GM19372 (cell line): ENCODE results near the gene PI4KA.
"Not testable (repeated sequence)": the region's sequence is repeated elsewhere in the genome, so short reads cannot be mapped to it uniquely, and the experiment has no call there.

Experiments
- ATAC-seq: cut with Tn5 transposase; IDR thresholded peaks from one replicate; pipeline ENCODE4 v1.9.1; 2021; ENCODE audit warnings: mild to moderate bottlenecking, low read depth, moderate library complexity; ENCODE audit not compliant: unreplicated experiment

Gene PI4KA

DNA sequence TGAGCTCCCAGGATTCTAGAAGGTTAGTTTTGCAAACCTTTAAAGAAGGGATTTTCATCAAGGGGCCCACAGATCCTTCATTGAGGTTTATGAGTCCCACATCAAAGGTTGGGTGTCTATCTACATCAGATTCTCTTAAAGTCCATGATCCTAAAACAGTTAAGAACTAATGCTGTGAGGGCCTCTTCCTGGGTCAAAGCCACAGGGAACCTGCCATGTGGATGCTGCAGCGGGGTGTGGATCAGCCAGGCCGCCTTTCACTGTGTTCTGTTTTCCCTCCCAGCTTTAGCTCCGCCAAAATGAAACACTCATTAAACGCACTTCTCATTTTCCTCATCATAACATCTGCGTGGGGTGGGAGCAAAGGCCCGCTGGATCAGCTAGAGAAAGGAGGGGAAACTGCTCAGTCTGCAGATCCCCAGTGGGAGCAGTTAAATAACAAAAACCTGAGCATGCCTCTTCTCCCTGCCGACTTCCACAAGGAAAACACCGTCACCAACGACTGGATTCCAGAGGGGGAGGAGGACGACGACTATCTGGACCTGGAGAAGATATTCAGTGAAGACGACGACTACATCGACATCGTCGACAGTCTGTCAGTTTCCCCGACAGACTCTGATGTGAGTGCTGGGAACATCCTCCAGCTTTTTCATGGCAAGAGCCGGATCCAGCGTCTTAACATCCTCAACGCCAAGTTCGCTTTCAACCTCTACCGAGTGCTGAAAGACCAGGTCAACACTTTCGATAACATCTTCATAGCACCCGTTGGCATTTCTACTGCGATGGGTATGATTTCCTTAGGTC, 79.4 kb downstream of the PI4KA start:
- ATAC-seq, result no peak

DNA sequence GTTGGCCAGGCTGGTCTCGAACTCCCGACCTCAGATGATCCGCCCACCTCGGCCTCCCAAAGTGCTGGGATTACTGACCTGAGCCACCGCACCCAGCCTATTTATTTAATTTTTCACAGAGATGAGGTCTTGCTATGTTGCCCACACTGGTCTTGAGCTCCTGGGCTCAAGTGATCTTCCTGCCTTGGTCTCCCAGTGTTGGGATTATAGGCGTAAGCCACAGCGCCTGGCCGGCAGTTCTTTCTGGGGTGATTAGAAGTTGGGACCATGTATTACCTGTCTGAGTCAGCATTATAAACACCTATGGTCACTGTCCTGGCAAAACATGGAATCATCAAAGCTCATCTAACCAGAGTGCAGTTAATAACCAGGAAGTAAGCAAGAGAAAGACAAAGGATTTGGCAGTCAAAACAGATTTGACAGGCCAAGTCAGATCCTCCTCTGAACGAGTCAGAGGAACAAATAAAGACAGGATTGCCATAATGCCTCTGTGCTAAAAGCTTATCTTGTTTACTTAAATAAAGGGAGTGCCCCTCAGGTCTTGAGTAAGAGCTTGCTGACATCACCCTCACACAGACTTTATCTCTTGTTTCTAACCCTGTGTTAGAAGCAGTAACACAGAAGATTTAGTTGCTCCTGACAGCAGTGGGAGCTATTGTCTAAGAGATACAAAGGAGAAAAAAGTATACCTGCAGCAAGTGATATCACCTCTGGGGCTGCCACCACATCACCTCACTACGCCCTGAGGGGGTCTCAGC, 81.0 kb downstream of the PI4KA start:
- ATAC-seq, result no peak

DNA sequence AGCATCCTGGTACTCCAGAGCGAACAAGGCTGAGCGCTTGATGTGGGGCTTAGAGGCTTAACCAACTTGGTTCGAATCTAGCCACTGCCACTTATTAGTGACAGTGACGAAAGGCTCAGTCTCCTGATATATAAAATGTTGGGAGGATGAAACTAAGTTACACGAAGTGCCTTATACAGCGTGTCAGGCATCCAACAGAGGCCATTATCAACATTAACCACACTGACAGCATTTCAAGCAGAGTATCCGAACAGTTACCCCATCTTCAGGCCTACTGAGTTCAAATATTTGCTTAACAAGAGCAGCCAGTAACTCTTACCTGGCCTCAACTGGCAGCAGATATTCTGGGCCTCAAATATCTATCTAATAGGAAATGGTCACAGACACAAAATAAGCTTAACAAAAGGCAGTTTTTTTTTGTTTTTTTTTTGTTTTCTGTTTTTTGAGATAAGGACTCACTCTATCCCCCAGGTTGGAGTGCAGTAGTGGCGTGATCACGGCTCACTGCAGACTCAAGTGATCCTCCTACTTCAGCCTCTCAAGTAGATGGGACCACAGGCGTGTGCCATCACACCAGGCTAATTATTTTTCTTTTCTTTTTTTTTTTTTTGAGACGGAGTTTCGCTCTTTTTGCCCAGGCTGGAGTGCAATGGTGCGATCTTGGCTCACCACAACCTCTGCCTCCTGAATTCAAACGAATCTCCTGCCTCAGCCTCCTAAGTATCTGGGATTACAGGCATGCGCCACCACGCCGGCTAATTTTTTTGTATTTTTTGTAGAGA, 81.8 kb downstream of the PI4KA start:
- no peak for ATAC-seq

DNA sequence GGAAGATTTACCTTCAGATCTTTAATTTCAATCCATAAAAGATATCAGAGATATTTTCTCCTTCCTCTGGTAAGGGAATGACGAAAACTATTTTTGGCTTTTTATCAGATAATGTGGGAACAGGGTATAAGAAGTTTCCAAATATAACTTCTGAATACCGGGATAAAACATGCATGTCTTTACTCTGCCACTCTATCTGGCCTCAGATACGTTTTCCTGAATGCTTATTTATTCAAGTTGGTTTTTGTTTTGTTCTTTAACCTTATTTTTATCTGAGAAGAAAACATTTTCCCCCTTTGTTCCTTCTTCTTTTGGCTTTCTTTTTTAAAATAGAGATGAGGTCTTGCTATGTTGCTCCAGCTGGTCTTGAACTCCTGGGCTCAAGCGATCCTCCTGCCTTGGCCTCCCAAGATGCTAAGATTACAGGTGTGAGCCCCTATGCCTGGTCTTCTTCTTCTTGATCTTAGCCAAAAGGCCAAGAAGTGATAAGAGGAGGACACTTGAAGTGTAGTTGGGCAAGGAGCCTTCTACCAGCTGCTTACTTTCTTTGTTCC, 83.2 kb downstream of the PI4KA start:
- no peak for ATAC-seq

DNA sequence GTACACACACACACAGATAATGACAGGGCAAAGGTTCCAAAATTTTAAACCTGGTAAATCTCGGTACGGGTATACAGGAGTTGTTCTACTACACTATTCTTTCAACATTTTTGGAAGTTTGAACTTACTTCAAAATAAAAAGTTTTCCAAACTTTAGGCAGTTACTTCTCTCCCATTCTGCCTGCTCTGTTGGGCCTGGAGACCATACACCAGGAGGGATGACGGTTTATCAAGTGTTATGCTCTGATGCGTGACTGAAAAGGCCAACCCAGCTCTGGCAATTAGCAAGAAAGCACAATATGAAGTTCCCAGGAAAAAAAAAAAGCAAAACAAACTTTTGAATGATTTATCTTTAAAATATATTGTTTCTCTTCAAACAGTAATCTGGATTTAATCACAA, 83.7 kb downstream of the PI4KA start:
- no peak for ATAC-seq

DNA sequence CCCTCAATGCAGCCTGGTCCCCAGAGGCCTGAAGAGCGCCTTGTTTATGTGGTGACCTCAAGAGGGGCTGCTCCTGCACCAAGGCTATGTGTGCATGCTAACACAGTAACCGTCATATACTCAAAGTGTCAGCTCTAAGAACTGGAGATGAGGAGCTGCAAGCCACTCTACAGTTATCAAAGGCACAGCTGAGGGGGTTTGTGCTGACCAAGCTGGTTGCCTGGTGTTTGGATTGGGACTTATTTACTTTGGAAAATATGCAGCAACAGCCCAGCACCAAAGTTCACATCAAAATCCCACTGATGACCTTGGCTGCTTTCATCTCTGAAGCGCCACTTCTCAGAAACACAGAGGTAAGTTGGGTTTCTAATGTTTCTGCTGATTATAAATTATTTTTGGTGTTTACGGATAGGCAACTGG, 84.8 kb downstream of the PI4KA start, which contains the start of gene SERPIND1:
TSS of gene SERPIND1 (plus strand) at position 321 of the 420 bp plus-strand sequence. CDS start 5,200 bp downstream, outside the sequence.
- no peak for ATAC-seq

DNA sequence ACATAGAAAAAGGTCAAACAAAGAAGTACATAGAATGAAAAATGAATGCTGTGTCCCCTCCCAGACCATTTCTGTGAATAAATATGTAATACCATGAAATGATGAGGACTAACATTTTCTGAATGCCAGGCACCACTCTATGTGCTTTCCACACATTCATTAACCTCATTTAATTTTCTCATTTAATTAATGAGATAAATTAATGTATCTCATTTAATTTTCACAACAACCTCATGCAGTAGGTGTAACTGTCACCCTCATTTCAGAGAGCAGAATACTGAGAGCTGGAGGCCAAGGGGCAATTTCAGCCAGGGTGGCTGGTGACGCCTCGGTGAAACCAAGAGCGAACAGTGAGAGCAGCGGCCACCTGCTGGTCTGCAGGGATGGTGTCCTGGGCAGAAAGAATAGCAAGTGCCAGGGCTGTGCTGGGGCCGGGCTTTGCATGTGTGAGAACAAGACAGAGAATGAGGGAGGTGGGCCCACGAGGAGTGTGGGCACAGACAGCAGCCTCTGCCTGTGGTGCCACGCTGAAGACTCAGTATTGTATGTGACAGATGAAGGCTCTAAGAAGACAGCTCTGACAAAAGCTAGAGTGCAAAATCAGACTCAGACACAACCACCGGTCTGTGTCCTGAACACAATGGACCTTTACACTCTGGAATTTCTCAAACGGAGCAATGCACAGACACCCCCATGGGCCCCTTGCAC, 86.5 kb downstream of the PI4KA start:
- no peak for ATAC-seq

DNA sequence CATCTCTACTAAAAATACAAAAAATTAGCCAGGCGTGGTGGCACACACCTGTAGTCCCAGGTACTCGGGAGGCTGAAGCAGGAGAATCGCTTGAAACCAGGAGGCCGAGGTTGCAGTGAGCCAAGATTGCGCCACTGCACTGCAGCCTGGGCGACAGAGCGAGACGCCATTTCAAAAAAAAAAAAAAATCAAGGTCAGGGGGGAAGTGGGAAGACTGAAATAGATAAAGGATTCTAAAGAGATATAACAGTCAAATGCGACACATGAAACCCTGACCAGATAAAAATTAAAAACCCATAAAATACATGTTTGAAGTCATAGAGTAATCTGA, 89.2 kb downstream of the PI4KA start:
- ATAC-seq, result not testable (repeated sequence)

DNA sequence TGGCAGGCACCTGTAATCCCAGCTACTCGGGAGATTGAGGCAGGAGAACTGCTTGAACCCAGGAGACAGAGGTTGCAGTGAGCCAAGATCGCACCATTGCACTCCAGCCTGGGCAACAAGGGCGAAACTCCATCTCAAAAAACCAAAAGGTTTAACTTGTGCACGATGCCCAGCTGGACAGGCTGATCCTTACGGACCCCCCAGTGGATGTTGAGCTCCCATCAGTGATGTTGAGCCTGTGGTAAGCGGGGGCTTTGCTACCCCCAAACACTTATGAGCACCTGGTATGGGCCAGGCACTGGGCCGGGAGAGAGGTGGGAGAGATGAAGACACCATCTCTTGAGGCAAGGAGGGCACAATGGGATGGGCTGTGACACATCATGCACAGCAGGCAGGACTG, 92.1 kb downstream of the PI4KA start:
- no peak for ATAC-seq

DNA sequence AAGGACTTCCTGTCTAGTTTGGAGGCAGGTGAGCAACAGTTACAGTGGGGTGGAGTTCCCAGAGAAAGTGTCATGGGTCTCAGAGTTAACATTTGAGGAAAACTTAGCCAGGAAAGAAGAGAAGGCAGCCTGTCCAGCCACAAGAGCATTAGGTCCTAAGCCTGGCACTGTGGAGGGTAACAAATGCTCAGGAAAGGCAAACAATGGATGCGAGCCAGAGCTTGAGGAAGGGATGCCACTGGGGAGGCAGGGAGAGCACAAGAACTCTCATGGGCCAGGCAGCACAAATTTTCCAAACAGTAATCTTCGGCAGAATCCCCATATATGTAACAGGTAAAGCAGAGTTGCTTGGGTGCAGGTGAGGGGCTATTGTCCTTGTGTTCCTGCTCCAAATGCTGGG, 92.7 kb downstream of the PI4KA start:
- no peak for ATAC-seq

DNA sequence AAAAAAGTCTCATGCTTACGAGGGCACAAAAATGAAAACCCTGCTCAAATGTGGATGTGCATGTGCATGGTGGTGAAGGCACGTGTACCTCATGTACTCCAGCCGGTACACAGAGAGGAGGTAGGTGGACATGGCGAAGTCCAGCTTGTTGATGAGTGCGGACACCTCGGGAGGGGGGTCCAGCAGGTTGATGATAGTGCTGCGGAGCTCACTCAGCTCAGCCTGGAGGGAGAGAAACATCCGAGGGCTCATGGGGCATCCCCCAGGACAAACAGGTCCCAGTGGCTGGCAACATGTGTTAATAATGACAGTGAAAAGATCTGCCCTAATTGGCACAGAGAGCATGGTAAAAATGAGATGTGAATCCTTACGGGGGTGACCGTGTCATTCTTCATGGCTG, 93.9 kb downstream of the PI4KA start:
- ATAC-seq, result no peak

DNA sequence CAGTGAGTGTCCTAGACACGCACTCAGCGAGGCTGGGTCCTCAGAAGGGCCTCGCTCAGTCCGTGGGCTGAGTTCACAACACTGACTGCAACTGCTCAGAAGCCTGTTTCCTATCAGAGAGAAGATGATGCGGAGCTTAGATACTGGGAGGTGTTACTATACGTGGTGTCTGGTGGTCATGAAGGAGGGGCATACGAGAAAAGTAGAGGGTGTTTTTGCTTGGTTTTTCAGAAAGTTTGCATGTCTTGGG, 94.2 kb downstream of the PI4KA start:
- no peak for ATAC-seq

DNA sequence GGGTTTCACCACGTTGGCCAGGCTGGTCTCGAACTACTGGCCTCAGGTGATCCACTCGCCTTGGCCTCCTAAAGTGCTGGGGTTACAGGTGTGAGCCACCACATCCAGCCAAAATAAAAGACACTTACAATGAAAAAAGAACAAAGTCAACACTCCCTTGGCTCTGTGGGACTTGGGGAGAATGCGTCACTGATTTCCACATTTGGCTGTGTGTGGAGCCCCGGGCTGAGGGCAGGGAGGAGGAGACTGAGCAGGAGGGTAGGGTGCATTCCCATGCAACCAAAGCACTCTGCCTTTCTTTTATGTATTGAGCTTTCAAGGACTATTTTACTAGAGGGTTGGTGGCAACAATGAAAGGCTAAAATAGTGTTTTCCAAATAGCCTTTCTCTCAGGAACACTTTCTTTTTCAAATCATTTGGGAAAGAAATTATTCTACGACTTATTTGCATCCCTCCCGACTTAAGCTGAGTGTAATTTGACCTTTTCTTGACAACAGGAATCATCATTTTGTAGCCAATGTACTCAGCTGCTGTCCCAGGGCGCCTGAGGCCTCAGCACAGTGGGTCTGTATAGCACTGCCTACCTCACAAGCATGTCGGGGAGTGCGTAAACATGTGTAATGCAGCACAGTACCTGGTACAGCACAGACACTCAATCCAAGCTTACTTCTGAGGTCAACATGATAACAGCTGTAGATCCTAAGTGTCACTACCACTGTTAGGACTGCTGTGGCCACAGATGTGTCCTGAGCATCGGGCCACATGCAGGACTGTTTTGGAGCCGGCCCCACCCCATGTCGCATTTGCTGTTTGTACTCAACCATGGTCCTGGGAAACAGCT, 94.8 kb downstream of the PI4KA start:
- no peak for ATAC-seq

DNA sequence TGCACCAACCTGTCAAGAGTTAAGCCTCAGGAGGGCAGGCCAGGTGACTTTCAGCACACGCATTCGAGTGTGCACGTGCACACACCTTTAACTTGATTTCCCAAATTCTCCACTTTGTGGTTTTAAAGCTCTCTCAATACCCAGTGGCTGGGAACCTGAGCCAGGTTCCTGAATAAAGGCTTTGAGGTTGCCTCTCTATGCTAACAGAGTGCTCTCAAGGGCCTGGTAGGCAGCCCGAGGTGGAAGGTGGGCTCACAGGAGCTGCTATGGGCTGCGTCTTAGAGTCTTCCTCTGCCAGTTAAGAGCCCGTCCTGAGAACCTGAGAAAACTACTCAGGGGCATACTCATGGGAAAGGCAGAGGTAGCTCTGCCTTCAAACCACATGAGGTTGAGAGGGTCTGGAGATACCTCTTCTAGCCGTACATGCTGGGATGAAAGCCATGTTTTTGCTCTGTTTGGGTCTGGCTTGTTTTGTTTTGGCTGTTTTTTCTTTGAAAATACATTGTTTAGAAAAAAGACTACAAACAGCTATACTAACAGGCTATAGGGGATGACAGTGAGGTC, 96.3 kb downstream of the PI4KA start:
- ATAC-seq, result no peak

DNA sequence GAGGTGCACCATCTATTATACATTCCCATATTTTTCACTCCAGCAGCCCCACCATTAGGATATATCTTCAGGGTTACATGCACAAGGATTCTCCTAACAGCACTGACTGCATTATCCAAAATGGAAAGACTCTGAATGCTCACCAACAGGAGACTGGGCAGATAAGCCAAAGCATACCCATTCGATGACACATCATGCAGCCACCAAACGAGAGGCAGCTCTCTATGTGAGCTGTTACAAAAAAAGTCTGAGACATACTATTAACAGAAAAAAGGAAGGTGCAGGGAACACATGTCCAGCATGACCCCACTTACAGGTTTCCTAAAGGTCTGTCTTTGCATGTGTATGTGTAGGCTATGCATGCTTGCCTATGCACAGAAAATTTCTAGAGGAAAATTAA, 97.1 kb downstream of the PI4KA start:
- no peak for ATAC-seq

DNA sequence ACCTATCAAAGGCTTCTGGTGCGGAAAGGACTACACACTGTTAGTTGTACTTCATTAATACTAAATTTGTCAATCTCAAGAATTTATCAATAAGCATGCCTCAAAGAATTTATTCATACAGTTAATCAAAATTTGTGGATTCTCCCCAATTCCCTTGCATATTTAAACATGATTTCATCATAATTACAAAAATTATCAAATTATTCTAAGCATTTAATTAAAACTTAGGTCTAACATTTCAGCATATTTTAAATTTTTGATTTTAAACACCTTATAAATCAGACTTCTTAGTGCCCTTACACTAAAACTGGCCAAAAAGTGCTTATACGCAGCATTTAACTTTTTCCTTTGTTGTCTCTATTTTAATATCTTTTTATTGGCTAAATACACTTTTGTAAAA, 98.5 kb downstream of the PI4KA start:
- ATAC-seq, result no peak

DNA sequence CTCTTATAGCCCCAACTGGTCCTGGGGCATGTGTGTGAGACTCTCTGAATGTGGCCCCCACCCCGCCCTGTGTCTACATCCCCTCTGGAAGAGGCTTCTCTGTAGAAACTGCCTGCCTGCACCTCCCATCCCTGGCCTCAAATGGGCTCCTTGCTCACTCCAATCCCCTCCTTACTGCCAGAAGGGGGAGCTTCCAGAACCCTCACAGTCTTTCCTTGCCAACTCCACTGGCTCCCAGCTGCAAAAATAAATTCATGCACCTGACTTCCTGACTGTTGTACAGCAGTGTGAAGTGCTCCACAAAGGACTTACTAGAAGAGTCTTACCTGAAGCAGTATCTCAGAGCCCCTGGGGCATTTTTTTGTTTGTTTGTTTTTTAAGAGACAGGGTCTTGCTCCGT, 99.9 kb downstream of the PI4KA start:
- no peak for ATAC-seq

DNA sequence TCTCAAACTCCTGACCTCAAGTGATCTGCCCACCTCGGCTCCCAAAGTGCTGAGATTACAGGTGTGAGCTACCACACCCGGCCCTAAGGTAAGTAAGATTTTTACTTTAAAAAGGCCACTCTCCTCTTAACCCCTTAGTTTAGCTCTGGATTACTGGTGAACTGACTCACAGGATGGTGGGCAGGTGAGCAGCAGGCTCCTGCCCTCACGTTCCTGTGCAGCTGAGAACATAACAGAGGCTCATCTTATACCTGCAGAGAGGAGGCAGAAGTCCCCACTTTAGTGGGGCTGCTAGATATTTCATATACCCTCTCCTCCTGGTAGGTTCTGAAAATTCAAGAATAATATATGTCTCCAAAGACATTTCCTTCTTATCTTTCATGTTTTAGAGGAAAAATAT, 101.8 kb downstream of the PI4KA start:
- ATAC-seq, result no peak

DNA sequence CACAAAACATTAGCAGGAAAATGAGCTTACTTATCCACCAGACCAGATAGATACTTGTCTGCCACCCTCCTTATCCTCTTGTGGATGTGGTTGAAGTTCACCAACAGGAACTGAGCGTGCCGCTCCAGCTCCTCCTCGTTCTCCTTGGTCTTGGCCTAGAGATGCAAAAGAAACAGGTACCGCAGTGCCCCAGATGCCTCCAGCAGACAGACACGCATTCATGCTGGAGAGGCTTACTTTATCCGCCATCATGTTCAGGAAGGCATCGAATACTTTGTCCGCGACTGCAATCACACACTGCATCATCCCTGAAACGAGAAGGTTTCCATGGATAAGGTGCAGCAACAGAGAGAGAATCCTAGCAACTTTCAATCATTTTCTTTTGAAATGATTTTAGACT, 105.7 kb downstream of the PI4KA start:
- no peak for ATAC-seq
